ENCODE data around the gene SIPA1L3. TPM values are rescaled to one million over a fixed set of nuclear protein-coding genes. Genes with fewer than 3 reads are reported as not detected.

SIPA1L3 gene
- total and polyA plus RNA-seq, 12 donors, result 2.2 to 24.1 (median 11.8) TPM

DNA sequence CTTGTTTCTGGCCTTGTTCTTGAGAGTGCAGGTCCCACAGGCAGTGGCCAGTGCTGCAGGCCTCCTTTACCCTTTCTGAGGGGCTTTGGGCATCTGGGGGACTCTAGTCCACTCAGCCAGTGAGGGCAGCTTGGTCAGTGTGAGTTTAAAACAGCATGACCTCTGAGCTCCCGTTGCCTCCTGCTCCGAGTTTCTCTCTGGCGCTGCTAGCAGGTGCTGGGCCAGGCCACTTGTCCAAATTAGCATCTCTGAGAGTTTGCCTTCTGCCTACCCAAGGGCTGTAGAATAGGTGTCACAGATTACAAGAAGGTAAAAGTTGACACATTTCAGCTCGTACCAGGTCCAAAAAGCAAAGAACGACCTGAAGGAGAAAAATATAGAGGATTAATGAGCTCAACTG is 105.9 kb downstream of the SIPA1L3 start:
- no peaks in the 10 kb centered on the region for H3K36me3 ChIP-seq (replicated peaks in 1 of 2)
- no peak overlapping the region for H3K4me3 ChIP-seq
- H3K27me3 ChIP-seq, result no peaks in the 10 kb centered on the region
- no peaks in the 10 kb centered on the region for H3K4me1 ChIP-seq (replicated peaks in 1 of 2)
- no peak overlapping the region for H3K27ac ChIP-seq
- TF ChIP-seq, protein P1, sequence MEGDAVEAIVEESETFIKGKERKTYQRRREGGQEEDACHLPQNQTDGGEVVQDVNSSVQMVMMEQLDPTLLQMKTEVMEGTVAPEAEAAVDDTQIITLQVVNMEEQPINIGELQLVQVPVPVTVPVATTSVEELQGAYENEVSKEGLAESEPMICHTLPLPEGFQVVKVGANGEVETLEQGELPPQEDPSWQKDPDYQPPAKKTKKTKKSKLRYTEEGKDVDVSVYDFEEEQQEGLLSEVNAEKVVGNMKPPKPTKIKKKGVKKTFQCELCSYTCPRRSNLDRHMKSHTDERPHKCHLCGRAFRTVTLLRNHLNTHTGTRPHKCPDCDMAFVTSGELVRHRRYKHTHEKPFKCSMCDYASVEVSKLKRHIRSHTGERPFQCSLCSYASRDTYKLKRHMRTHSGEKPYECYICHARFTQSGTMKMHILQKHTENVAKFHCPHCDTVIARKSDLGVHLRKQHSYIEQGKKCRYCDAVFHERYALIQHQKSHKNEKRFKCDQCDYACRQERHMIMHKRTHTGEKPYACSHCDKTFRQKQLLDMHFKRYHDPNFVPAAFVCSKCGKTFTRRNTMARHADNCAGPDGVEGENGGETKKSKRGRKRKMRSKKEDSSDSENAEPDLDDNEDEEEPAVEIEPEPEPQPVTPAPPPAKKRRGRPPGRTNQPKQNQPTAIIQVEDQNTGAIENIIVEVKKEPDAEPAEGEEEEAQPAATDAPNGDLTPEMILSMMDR (IDR thresholded peaks at IDR 0.05), result no peak
- TF ChIP-seq POLR2A (IDR thresholded peaks at IDR 0.05), result no peak
- H3K9me3 ChIP-seq (replicated peaks in 1 of 3), result no peaks in the 10 kb centered on the region
- DNase-seq, result no peak
- intact Hi-C loops (cut with DNase I), result no loop called here
- 84 to 91% (median 88%) methylated on average over 5 of the region's 5 CpGs for WGBS, 4 donors

DNA sequence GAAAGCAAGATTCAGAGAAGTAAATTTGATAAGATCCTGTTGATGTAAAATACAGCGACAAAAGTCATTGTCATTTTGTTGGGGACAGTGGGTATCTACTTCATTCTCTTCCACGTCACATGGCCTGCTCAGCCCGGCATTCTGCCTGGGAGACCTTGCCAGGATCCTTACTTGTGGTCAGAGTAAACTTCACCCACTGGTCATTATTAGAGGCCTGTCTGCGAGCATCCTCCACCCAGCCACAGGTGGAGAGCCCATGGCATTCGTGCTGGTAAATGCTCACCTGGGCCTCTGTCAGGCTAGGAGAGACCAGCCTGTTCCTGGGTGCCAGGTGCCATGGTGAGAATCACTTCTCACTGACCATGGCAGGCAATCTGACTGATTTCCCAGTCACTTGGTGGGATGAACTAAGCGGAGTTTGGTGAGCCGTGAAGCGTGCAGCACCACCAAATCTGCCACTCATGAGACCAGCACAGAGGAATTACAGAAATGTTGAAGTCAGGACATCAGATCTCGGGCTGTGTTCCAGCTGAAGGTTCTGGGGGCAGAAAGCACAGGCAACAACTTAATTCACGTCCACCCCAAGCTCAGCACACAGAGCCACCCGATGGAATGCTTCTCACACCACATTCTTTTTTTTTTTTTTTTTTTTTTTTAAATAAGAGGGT is 107.0 kb downstream of the SIPA1L3 start:
- intact Hi-C loops (cut with DNase I), result no loop called here
- H3K4me1 ChIP-seq (replicated peaks in 1 of 2), result no peaks in the 10 kb centered on the region
- TF ChIP-seq, protein P1 (IDR thresholded peaks at IDR 0.05), result no peak
- TF ChIP-seq POLR2A (IDR thresholded peaks at IDR 0.05), result no peak

DNA sequence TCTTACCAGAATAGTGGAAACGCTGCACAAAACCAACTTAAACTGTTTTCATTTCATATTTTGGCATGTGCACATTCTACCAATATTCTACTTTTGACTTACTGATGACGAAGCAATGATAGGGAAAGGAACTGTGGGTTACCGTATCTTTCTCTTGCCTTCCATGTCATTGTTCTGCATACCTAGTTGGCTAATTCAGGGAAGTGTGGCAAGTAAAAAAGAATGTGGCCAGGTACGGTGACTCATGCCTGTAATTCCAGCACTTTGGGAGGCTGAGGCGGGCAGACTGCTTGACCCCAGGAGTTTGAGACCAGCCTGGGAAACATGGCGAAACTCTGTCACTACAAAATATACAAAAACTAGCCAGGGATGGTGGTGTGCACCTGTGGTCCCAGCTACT is 108.2 kb downstream of the SIPA1L3 start:
- WGBS, 4 donors, result 95 to 97% (median 96%) methylated on average over 6 of the region's 6 CpGs
- intact Hi-C loops (cut with DNase I), result no loop called here
- H3K4me1 ChIP-seq (replicated peaks in 1 of 2), result no peaks in the 10 kb centered on the region
- TF ChIP-seq POLR2A (IDR thresholded peaks at IDR 0.05), result no peak
- TF ChIP-seq, protein P1 (IDR thresholded peaks at IDR 0.05), result no peak
- H3K36me3 ChIP-seq (replicated peaks in 1 of 2), result no peaks in the 10 kb centered on the region
- H3K4me3 ChIP-seq, result no peak overlapping the region
- no peak overlapping the region for H3K27ac ChIP-seq
- no peak for DNase-seq
- H3K9me3 ChIP-seq (replicated peaks in 1 of 3), result no peaks in the 10 kb centered on the region
- H3K27me3 ChIP-seq, result no peaks in the 10 kb centered on the region

More for the DNA sequence above, 107.0 kb downstream of the SIPA1L3 start:
- Histone ChIP-seq H3K27me3 (no peaks in the 10 kb centered on the region), H3K4me3 (no peak overlapping the region), H3K36me3 (replicated peaks in 1 of 2) (no peaks in the 10 kb centered on the region), H3K27ac (no peak overlapping the region), H3K9me3 (replicated peaks in 1 of 3) (no peaks in the 10 kb centered on the region)
- DNase-seq, result no peak
- WGBS, 4 donors, result 93 to 95% (median 94%) methylated on average over 9 to 11 of the region's 11 CpGs

DNA sequence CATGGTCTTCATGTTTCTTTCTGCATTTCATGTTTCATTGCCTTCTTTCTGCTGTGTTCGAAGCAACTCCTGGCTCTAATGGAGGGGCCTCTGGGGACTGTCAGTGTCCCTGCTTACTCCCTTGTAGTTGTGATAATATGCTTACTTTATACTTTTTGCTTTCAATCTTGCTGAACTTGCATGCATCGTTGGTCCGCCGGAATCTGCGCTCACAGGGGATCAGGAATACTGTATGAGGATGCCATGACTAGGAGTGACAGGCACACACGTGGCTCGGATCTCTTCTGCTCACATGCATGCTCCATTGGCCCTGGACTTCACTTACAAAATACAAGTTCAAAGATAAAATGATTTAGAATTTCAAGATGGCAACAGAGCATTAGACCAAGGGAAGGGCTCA is 108.8 kb downstream of the SIPA1L3 start:
- Histone ChIP-seq H3K27ac (no peak overlapping the region), H3K4me1 (replicated peaks in 1 of 2) (no peaks in the 10 kb centered on the region), H3K4me3 (no peak overlapping the region), H3K9me3 (replicated peaks in 1 of 3) (no peaks in the 10 kb centered on the region), H3K36me3 (replicated peaks in 1 of 2) (no peaks in the 10 kb centered on the region), H3K27me3 (no peaks in the 10 kb centered on the region)
- TF ChIP-seq, protein P1 (IDR thresholded peaks at IDR 0.05), result no peak
- no peak for TF ChIP-seq POLR2A (IDR thresholded peaks at IDR 0.05)
- WGBS, 4 donors, result 84 to 92% (median 90%) methylated on average over 7 of the region's 7 CpGs
- intact Hi-C loops (cut with DNase I), result no loop called here
- DNase-seq, result no peak

Measured in adrenal gland (tissue), 12 donors.